SIG-M5 (cell line): Measurements from ENCODE around the gene MSI2.

Experiments used
- DNase-seq: peaks from one replicate; lab custom pipeline; 2025; lab: John Stamatoyannopoulos, UW

MSI2 gene

GRCh38 chr17:57599271-57600045, 343.1 kb downstream of the MSI2 start:
- DNase-seq, result no peak

- DNase-seq, result no peak
Measured at GRCh38 chr17:57600074-57600473, 343.8 kb downstream of the MSI2 start.

DNA sequence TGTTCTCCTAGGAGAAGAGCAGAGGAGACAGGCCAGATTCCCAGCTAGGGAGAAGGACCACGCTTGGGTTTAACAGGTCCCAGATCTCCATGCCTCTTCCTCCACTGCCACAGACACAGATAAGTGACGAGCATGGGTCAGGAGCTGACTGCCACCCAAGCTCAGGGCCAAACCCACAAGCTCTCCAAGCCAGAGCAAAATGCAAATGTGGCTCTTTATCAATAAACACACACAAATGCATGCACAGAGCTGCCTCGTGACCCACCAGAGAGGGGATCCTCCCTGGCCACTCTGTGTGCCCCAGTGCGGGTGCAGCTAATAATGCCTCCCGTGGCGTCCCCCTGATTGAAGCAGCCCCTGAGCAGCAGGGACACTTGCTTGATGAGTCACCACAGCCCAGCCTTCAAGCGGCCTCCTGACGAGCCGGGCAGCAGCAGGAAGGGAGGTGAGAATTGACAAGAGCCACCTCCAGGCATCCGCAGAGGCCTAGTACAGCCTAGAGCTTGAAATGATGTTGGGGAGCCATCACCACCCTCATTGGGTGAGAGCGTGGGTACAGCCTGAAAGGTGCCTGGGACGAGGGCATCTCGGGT, 344.9 kb downstream of the MSI2 start:
- DNase-seq, result no peak

GRCh38 chr17:57602896-57603295, 346.6 kb downstream of the MSI2 start:
- no peak for DNase-seq

GRCh38 chr17:57603546-57603945, 347.2 kb downstream of the MSI2 start:
- no peak for DNase-seq

GRCh38 chr17:57603978-57604377, 347.7 kb downstream of the MSI2 start:
- peak; percentile 70 for DNase-seq

DNA sequence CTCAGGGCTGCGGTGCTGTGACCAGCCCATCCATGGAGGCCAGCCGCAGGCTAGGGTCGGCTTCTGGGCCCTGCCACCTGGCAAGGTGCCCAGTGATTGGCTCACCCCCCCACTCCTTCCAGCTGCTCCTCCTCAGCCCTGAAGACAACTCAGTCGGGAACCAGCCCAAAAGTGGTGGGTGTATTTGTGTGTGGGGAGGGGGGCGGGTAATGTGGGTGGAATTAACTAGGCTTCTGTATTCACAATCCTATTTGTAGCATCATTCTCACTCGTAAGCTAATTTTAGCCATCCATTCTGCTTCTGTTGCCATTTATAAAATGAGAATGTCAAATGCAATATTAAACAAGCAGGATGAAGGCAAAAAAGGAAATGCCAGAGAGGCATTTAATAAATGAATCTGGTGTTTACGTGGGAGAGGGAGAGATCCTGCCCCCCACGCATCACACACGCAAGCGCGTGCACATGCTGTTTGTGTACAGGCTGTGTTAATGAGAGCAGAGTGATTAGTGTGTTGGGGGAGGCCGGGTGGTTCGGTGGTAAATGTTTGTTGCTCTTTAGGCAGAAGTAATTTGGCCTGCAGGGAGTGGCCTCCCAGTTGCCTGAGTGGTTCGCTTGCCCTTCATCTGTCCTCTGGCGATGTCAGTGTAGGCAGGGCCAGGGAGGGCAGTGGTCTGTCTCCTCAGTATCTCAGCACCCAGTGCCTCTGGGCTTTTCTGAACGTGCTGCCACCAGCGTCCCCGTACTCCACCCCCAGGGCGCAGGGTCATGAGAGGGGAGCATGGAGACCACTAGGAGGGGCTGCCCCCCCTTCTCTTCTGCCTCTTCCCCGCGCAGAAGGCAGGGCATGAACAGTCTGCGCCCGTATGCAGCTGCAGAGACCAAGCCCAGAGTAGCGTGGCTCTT, 348.7 kb downstream of the MSI2 start:
- no peak for DNase-seq

- no peak for DNase-seq
Measured at GRCh38 chr17:57605675-57606105, 349.4 kb downstream of the MSI2 start.

DNA sequence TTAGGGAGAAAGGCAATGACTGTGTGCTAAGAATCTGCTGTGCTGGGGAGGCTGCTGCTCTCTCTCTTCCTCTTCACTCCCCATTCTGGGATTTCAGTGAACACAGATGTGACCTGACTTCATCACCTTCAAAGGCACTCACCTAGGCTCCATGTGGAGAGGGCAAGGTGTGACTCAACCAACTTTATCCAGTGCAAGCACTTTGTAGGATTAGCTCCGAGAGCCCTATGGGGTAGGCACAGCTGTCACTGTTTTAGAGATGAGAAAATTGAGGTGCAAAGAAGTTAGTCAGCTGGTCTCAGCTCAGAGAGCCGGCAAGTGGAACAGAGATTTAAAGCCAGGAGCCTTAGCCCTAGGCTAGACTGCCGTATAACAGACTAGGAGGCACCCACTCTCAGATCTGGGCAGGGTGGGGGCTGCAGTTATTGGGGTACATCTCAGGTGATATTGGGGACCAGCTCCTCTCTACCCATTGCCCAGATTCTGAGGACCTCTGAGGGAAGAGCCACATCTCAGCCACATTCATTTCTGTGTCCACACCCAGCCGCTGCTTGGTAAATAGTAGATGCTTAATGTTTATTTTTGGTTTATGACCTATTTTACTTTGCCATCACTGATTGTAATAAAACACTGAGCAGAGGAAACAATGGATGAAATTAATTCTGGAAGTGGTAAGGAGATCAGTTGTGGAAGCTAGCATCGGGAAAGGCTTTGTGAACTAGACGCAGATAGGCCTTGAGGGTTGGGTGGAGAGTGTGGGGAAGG, 350.0 kb downstream of the MSI2 start:
- DNase-seq, result no peak

DNA sequence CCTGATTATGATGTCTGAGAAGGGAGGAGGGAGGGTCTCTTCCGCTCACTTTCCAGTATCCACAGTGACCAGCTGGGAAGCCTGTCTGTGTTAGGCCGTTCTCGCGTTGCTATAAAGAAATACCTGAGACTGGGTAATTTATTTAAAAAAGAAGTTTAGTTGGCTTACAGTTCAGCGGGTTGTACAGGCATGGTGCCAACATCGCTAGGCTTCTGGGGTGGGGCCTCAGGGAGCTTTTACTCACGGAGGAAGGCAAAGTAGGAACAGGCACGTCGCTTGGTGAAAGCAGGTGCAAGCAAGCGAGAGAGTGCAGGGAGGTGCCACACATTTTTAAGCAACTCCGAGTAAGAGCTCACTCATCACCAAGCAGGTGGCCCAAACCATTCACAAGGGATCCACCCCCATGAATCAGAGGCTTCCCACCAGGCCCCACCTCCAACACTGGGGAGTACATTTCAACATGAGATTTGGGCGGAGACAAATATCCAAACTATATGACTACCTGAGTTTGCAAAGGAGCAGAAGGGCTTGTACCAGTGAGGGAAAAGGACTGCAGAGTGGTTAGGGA, 351.3 kb downstream of the MSI2 start:
- DNase-seq, result no peak

DNA sequence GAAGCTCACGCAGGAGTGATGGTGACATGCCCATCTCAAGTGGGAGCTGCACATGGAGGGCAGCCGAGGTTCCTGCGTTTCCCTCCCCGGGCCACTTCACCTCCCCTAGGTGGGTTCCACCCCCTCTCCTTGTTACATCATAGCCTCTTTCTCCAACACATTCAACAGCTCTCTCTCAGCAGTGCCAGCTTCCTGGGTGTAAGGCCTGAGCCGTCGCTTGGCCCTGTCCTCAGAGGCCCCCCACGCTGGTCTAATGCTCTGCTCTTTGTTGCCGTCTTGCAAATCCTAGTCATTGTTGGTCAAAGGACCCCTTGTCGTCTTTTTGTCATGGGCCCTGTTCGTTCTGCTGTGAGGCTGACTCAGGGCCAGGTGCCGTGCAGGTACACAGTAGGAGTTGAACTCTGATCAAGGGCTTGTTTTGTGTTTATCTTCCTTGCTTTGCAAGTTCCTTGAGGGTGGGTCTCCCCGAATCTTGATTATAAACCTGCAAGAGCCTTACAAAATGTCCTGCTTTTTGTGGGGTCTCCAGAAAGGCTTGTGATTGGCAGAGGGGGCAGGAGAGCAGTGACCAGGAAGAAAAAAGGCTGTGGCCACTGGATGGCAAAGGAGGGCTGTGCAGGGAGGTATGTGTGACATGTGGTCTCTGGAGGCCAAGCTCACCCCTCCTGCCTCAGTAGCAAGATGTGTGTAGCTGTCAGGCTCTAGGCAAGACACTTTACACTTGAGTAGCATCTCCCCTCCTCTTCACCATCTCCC, 352.2 kb downstream of the MSI2 start:
- DNase-seq, result no peak

- no peak for DNase-seq
Measured at GRCh38 chr17:57609125-57609877, 353.0 kb downstream of the MSI2 start.

DNA sequence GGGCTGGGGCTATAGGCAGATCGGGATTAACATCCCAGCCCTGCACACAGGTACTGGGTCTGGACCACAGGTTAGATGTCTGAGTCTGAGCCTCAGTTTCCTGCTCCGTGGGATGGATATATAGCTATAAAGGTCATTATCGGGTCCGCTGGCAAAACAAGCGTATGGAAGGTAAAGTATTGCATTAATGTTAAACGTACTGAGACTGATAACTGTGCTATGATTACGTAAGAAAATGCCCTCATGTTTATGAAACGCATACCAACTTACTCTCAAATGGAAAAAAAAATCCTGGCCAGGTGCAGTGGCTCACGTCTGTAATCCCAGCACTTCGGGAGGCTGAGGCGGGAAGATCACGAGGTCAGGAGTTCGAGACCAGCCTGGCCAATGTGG, 353.6 kb downstream of the MSI2 start:
- no peak for DNase-seq

GRCh38 chr17:57612202-57613071, 356.1 kb downstream of the MSI2 start:
- no peak for DNase-seq

GRCh38 chr17:57614742-57615141, 358.4 kb downstream of the MSI2 start:
- DNase-seq, result no peak

GRCh38 chr17:57615836-57616757, 359.8 kb downstream of the MSI2 start:
- no peak for DNase-seq

GRCh38 chr17:57617218-57617617, 360.9 kb downstream of the MSI2 start:
- DNase-seq, result no peak
